Calu3 (cell line): ENCODE data around the gene STEAP1B. TPM values are rescaled to one million over a fixed set of nuclear protein-coding genes. Genes with fewer than 3 reads are reported as not detected.
"Not testable (repeated sequence)": the region's sequence is repeated elsewhere in the genome, so short reads cannot be mapped to it uniquely, and the experiment has no call there.

Experiments used
- BruUV-seq: library from RNA; stranded (reverse); fragments of 400-500 nt; replicated peaks from 2 replicates; lab custom pipeline; 2021; lab: Mats Ljungman, UMichigan
- CTCF ChIA-PET: fragments of 300-600 bp; sonication (Branson Sonifier 250); formaldehyde crosslinking; loops from one replicate; lab custom pipeline; 2022; ENCODE audit warnings: antibody characterized with exemption; lab: Charles Lee
- DNase-seq: peaks from one replicate; pipeline ENCODE4 v3.0.0; 2022
- H3K27ac Mint-ChIP-seq: one replicate; pipeline ENCODE4 v1.8.0; 2022; ENCODE audit warnings: mixed read lengths; ENCODE audit not compliant: unreplicated experiment
- H3K27me3 Mint-ChIP-seq: one replicate; pipeline ENCODE4 v1.8.0; 2022; ENCODE audit warnings: mixed read lengths; ENCODE audit not compliant: unreplicated experiment
- H3K36me3 Mint-ChIP-seq: one replicate; pipeline ENCODE4 v1.8.0; 2022; ENCODE audit warnings: mild to moderate bottlenecking, moderate library complexity, mixed read lengths; ENCODE audit not compliant: insufficient read depth, unreplicated experiment
- H3K4me1 Mint-ChIP-seq: one replicate; pipeline ENCODE4 v1.8.0; 2022; ENCODE audit warnings: mild to moderate bottlenecking, low read depth, mixed read lengths; ENCODE audit not compliant: unreplicated experiment
- H3K4me3 Mint-ChIP-seq: one replicate; pipeline ENCODE4 v1.8.0; 2022; ENCODE audit warnings: mild to moderate bottlenecking, low read depth, moderate library complexity, mixed read lengths; ENCODE audit not compliant: unreplicated experiment
- H3K9me3 Mint-ChIP-seq: one replicate; pipeline ENCODE4 v1.8.0; 2022; ENCODE audit warnings: low read depth, mixed read lengths; ENCODE audit not compliant: unreplicated experiment
- intact Hi-C: fragments of 100-400 bp; cut with micrococcal nuclease; formaldehyde crosslinking; loops from one replicate; pipeline ENCODE4 v1.10.0; 2022; ENCODE audit not compliant: unreplicated experiment
- total RNA-seq: library from RNA; stranded (reverse); gene quantifications from 2 replicates; pipeline ENCODE4 v1.2.3, GENCODE V29; 2022
- TF ChIP-seq, protein P1 (sequence below): fragments of 200-600 bp; IDR thresholded peaks from one replicate; pipeline ENCODE4 v1.8.0; 2022; ENCODE audit warnings: antibody characterized with exemption; ENCODE audit not compliant: unreplicated experiment

The STEAP1B gene
- total RNA-seq, 1 experiment from 2014 or later: 2.6 TPM

DNA sequence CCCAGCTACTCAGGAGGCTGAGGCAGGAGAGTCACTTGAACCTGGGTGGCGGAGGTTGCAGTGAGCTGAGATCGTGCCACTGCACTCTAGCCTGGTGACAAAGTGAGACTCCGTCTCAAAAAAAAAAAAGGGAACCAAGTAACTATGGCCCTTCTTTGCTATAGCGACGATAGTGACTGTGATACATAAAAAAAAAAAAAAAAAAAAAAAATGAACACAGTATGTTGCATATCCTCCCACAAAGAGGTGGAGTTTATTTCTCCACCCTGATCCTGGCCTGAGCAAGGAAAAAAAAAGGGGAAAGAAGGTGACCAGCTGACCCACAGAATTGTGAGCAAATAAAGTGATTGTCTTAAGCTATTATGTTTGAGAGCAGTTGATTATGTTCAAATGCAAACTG lies 42.3 kb upstream of the STEAP1B start:
- H3K4me1 Mint-ChIP-seq: no peaks in the 10 kb centered on the region
- DNase-seq: no peak
- TF ChIP-seq, protein P1, sequence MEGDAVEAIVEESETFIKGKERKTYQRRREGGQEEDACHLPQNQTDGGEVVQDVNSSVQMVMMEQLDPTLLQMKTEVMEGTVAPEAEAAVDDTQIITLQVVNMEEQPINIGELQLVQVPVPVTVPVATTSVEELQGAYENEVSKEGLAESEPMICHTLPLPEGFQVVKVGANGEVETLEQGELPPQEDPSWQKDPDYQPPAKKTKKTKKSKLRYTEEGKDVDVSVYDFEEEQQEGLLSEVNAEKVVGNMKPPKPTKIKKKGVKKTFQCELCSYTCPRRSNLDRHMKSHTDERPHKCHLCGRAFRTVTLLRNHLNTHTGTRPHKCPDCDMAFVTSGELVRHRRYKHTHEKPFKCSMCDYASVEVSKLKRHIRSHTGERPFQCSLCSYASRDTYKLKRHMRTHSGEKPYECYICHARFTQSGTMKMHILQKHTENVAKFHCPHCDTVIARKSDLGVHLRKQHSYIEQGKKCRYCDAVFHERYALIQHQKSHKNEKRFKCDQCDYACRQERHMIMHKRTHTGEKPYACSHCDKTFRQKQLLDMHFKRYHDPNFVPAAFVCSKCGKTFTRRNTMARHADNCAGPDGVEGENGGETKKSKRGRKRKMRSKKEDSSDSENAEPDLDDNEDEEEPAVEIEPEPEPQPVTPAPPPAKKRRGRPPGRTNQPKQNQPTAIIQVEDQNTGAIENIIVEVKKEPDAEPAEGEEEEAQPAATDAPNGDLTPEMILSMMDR: no peak
- intact Hi-C loops: loop anchor here (10.0 kb wide), 1 partner anchor 413 kb away; no protein-coding TSS in a partner anchor
- BruUV-seq: no TSS peak
- no peak overlapping the region for H3K27ac Mint-ChIP-seq
- H3K4me3 Mint-ChIP-seq: no peak overlapping the region
- H3K9me3 Mint-ChIP-seq: no peaks in the 10 kb centered on the region
- CTCF ChIA-PET: interaction anchor here (0.6 to 0.7 kb wide), 3 partner anchors 23 to 1903 kb away, joined by 3 to 6 read pairs (median 3); no protein-coding TSS in a partner anchor
- no peaks in the 10 kb centered on the region for H3K36me3 Mint-ChIP-seq
- H3K27me3 Mint-ChIP-seq: peaks cover 57% of the 10 kb centered on the region

DNA sequence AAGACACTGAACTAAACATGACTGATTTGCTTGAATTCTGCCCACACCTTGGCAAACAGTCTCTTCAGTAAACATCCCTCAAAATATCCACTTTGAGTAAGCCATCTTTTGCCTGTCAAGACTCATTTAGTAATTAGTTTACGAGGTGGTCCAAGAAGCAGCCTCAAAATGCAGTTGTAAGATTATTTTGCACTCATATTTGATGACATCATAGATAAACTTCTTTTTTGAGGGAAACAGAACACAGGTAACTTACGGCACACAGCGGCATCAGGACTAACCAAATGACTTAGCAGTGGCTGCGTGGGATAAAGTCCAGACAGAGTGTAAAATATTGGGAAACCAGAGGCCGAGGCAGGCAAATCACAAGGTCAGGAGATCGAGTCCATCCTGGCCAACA lies 41.8 kb upstream of the STEAP1B start:
- intact Hi-C loops: loop anchor here (10.0 kb wide), 1 partner anchor 413 kb away; no protein-coding TSS in a partner anchor
- CTCF ChIA-PET: interaction anchor here (0.7 kb wide), 1 partner anchor 23 kb away, joined by 6 read pairs; no protein-coding TSS in a partner anchor
- Mint-ChIP-seq H3K36me3 (no peaks in the 10 kb centered on the region), H3K4me1 (no peaks in the 10 kb centered on the region), H3K4me3 (no peak overlapping the region), H3K27me3 (peaks cover 52% of the 10 kb centered on the region), H3K9me3 (no peaks in the 10 kb centered on the region), H3K27ac (no peak overlapping the region)
- no peak for DNase-seq
- BruUV-seq: no TSS peak
- TF ChIP-seq, protein P1: no peak

DNA sequence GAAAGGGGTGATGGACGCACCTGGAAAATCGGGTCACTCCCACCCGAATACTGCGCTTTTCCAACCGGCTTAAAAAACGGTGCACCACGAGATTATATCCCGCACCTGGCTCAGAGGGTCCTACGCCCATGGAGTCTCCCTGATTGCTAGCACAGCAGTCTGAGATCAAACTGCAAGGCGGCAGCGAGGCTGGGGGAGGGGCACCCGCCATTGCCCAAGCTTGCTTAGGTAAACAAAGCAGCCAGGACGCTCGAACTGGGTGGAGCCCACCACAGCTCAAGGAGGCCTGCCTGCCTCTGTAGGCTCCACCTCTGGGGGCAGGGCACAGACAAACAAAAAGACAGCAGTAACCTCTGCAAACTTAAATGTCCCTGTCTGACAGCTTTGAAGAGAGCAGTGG lies 28.5 kb upstream of the STEAP1B start:
- H3K4me1 Mint-ChIP-seq, H3K9me3 Mint-ChIP-seq, H3K27ac Mint-ChIP-seq, DNase-seq, CTCF ChIA-PET, H3K4me3 Mint-ChIP-seq, intact Hi-C loops, H3K36me3 Mint-ChIP-seq, BruUV-seq: not testable (repeated sequence)
- H3K27me3 Mint-ChIP-seq: peaks cover 26% of the 10 kb centered on the region

DNA sequence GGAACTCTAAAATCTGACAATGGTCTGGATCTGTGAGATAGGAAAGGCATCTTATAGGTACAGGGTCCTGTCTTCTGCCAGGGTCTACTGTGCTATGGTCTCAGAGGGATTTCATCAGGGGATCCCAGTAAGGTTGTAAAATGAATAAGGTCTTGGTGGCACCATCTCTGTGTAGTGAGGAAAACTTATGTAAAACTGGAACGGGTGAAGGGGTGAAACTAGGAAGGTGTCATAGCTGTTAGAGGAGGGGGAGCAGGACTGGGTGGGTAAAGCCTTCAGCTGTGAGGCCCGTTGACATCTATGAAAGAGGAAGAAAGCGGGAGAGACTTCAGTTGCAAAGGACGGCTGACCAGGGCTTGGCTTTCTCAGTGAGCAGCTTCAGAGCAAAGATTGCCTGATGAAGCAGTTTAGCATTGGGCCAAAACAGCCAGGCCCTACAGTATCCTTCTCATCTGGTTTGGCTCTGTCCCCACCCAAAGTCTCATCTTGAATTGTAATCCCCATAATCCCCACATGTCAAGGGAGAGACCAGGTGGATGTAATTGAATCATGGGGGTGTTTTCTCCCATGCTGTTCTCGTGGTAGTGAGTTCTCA lies 24.5 kb upstream of the STEAP1B start:
- DNase-seq, intact Hi-C loops: not testable (repeated sequence)
- peak overlapping the region; percentile 48 for H3K4me3 Mint-ChIP-seq

DNA sequence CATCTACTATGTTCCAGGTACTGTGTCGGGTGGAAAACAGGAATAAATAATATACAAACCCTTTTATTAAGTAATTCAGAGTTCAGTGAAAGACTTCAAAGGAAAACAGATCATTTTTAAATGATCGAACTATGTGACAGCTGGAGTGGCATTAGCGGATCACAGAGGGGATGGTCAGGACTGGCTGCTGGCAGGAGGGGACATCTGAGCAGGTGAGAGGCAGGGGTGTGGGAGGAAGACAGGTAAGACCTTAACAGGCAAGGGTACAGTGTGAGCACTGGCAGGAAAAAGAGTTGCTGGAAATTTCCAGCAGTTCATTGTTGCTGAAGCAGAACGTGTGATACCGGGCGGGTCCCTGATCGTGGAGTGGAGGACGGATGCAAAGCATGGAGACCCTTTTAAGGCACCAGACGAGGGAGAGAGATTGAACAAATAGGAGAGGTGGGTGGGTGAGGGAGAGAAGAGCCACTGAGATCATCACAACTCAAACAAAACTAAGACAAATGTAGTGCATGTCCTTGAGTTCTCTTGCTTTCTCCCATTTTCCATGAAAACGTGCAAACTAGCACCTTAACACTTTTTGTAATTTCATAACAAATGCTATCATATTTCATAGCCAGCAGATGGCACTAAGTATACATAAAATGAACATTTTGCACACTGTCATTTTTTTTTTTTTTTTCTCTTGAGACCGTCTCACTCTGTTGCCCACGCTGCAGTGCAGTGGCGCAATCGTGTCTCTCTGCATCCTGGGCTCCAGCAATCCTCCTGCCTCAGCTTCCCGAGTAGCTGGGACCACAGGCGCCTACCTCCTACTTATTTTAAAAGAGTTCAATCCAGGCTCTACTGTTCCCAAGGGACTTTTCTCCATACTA lies 23.7 kb upstream of the STEAP1B start:
- H3K9me3 Mint-ChIP-seq, H3K27ac Mint-ChIP-seq, DNase-seq, BruUV-seq, H3K36me3 Mint-ChIP-seq, intact Hi-C loops: not testable (repeated sequence)
- Mint-ChIP-seq H3K4me1 (peaks cover 14% of the 10 kb centered on the region), H3K27me3 (peaks cover 57% of the 10 kb centered on the region), H3K4me3 (peak overlapping the region; percentile 48)
- TF ChIP-seq, protein P1: peak; percentile 35
- CTCF ChIA-PET: interaction anchor here (0.6 to 1.4 kb wide), 2 partner anchors 204 to 1117 kb away, joined by 3 to 5 read pairs; no protein-coding TSS in a partner anchor

More for the DNA sequence above, 24.5 kb upstream of the STEAP1B start:
- not testable (repeated sequence) for H3K9me3 Mint-ChIP-seq, BruUV-seq, H3K36me3 Mint-ChIP-seq, H3K27ac Mint-ChIP-seq
- H3K4me1 Mint-ChIP-seq: peaks cover 14% of the 10 kb centered on the region
- CTCF ChIA-PET: interaction anchor here (0.6 kb wide), 1 partner anchor 1118 kb away, joined by 5 read pairs; no protein-coding TSS in a partner anchor
- peaks cover 57% of the 10 kb centered on the region for H3K27me3 Mint-ChIP-seq

DNA sequence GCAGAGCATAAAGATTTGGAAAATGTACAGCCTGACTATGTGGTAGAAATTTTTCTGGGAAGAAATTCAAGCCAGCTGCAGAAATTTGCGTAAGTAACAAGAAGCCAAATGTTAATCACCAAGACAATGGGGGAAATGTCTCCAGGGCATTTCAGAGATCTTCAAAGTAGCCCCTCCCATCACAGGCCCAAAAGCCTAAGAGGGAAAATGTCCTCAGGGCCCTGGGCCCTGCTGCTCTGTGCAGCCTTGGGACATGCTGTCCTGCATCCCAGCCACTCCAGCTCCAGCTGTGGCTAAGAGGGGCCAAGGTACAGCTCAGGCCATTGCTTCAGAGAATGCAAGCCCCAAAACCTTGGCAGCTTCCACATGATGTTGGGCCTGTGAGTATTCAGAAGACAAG lies 19.6 kb upstream of the STEAP1B start:
- H3K4me1 Mint-ChIP-seq: peaks cover 14% of the 10 kb centered on the region
- DNase-seq, H3K4me3 Mint-ChIP-seq, H3K9me3 Mint-ChIP-seq, H3K36me3 Mint-ChIP-seq, CTCF ChIA-PET, intact Hi-C loops, BruUV-seq, H3K27ac Mint-ChIP-seq: not testable (repeated sequence)
- H3K27me3 Mint-ChIP-seq: peaks cover 73% of the 10 kb centered on the region

DNA sequence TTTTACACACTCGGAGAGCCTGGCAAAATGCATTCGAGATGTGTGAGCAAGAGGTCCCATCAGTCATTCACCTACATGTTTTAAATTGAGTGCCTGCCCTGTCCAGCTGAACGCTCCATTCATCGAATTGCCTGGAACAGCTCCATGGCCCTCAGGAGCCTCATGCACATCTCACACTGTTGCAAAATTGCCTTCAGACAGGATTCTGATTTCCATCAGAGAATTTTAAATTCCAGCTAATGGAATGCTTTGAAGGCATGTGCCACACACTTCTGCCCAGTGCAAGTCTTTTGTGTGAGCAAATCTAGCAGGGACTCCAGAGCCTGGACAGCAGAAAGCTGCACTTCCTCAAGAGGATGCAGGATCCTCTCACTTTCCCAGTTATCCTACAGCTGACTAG lies 17.0 kb upstream of the STEAP1B start:
- intact Hi-C loops, H3K27ac Mint-ChIP-seq, CTCF ChIA-PET, H3K9me3 Mint-ChIP-seq, H3K4me3 Mint-ChIP-seq, BruUV-seq, DNase-seq, H3K4me1 Mint-ChIP-seq, H3K36me3 Mint-ChIP-seq: not testable (repeated sequence)
- peaks cover 47% of the 10 kb centered on the region for H3K27me3 Mint-ChIP-seq
